WTC11 (cell line): ENCODE results near the gene UIMC1. TPM values are rescaled to one million over a fixed set of nuclear protein-coding genes. Genes with fewer than 3 reads are reported as not detected.

ENCODE experiments used
- ATAC-seq: fragments of 200-7000 bp; cut with Tn5 transposase; 2 replicates; pipeline ENCODE4 v1.10.0; 2021; ENCODE audit warnings: mild to moderate bottlenecking, moderate library complexity
- CTCF ChIA-PET: fragments of 300-600 bp; sonication (Branson Sonifier 250); formaldehyde crosslinking; loops from one replicate; lab custom pipeline; 2021; ENCODE audit warnings: antibody characterized with exemption; lab: Charles Lee
- POLR2A ChIA-PET: fragments of 350-600 bp; sonication (Branson Sonifier 250); formaldehyde crosslinking; loops from one replicate; lab custom pipeline; 2021; ENCODE audit warnings: antibody characterized with exemption; lab: Charles Lee
- DNase-seq: peaks from one replicate; pipeline ENCODE4 v3.0.0; 2021; ENCODE audit warnings: low spot score
- H3K27ac Mint-ChIP-seq: 2 replicates; pipeline ENCODE4 v1.8.0; 2021; ENCODE audit warnings: mixed read lengths
- H3K27me3 Mint-ChIP-seq: 2 replicates; pipeline ENCODE4 v1.8.0; 2021; ENCODE audit warnings: low read depth, mild to moderate bottlenecking, moderate library complexity, mixed read lengths
- H3K36me3 Mint-ChIP-seq: 2 replicates; pipeline ENCODE4 v1.8.0; 2021; ENCODE audit warnings: mixed read lengths
- H3K4me1 Mint-ChIP-seq: 2 replicates; pipeline ENCODE4 v1.8.0; 2022; ENCODE audit warnings: mixed read lengths
- H3K4me3 Mint-ChIP-seq: 2 replicates; pipeline ENCODE4 v1.8.0; 2021; ENCODE audit warnings: mild to moderate bottlenecking, moderate library complexity, mixed read lengths
- H3K9me3 Mint-ChIP-seq: 2 replicates; pipeline ENCODE4 v1.8.0; 2021; ENCODE audit warnings: mixed read lengths
- CREM ChIP-seq: sonication (generic); formaldehyde crosslinking; IDR thresholded peaks from 2 replicates; pipeline ENCODE4 v1.8.1; 2022; ENCODE audit warnings: mild to moderate bottlenecking, missing genetic modification reagents, moderate library complexity
- FOXP1 ChIP-seq: sonication (generic); formaldehyde crosslinking; IDR thresholded peaks from 2 replicates; pipeline ENCODE4 v1.8.0; 2022; ENCODE audit warnings: missing genetic modification reagents, mild to moderate bottlenecking, moderate library complexity, borderline replicate concordance
- GTF2I ChIP-seq: fragments of 250-450 bp; sonication (Bioruptor Pico); conservative IDR thresholded peaks from 2 replicates; pipeline ENCODE4 v1.4.0; 2021; ENCODE audit warnings: mild to moderate bottlenecking
- JAZF1 ChIP-seq: fragments of 250-450 bp; sonication (Bioruptor Pico); IDR thresholded peaks from 2 replicates; pipeline ENCODE4 v1.9.0; 2021; ENCODE audit warnings: moderate library complexity, mild to moderate bottlenecking, inconsistent platforms
- KAT7 ChIP-seq: sonication (generic); formaldehyde crosslinking; IDR thresholded peaks from 2 replicates; pipeline ENCODE4 v1.8.1; 2023; ENCODE audit warnings: missing genetic modification reagents, mild to moderate bottlenecking, borderline replicate concordance
- NR2C2 ChIP-seq: sonication (generic); formaldehyde crosslinking; IDR thresholded peaks from 2 replicates; pipeline ENCODE4 v1.8.0; 2022; ENCODE audit warnings: mild to moderate bottlenecking, missing genetic modification reagents
- NR3C1 ChIP-seq: sonication (generic); formaldehyde crosslinking; conservative IDR thresholded peaks from 2 replicates; pipeline ENCODE4 v1.8.1; 2023; ENCODE audit warnings: low read depth, mild to moderate bottlenecking, missing genetic modification reagents
- OVOL2 ChIP-seq: fragments of 250-450 bp; sonication (Bioruptor Pico); IDR thresholded peaks from 2 replicates; pipeline ENCODE4 v1.9.0; 2021; ENCODE audit warnings: mild to moderate bottlenecking, borderline replicate concordance
- PRRX2 ChIP-seq: fragments of 250-450 bp; sonication (Bioruptor Pico); IDR thresholded peaks from 2 replicates; pipeline ENCODE4 v1.8.0; 2021; ENCODE audit warnings: mild to moderate bottlenecking
- RELA ChIP-seq: sonication (generic); formaldehyde crosslinking; IDR thresholded peaks from 2 replicates; pipeline ENCODE4 v1.8.1; 2022; ENCODE audit warnings: missing genetic modification reagents, mild to moderate bottlenecking, borderline replicate concordance
- RORB ChIP-seq: fragments of 250-450 bp; sonication (Bioruptor Pico); IDR thresholded peaks from 2 replicates; pipeline ENCODE4 v1.9.0; 2021; ENCODE audit warnings: mild to moderate bottlenecking
- SMAD3 ChIP-seq: sonication (generic); formaldehyde crosslinking; IDR thresholded peaks from 2 replicates; pipeline ENCODE4 v1.8.0; 2022; ENCODE audit warnings: missing genetic modification reagents, mild to moderate bottlenecking, borderline replicate concordance
- TEAD1 ChIP-seq: sonication (generic); formaldehyde crosslinking; IDR thresholded peaks from 2 replicates; pipeline ENCODE4 v1.8.0; 2022; ENCODE audit warnings: mild to moderate bottlenecking, missing genetic modification reagents
- TP53 ChIP-seq: sonication (generic); formaldehyde crosslinking; IDR thresholded peaks from 2 replicates; pipeline ENCODE4 v1.8.1; 2023; ENCODE audit warnings: mild to moderate bottlenecking, missing genetic modification reagents
- ZNF121 ChIP-seq: sonication (generic); formaldehyde crosslinking; IDR thresholded peaks from 2 replicates; pipeline ENCODE4 v1.8.0; 2023; ENCODE audit warnings: missing genetic modification reagents
- ZNF219 ChIP-seq: sonication (generic); formaldehyde crosslinking; IDR thresholded peaks from 2 replicates; pipeline ENCODE4 v1.8.0; 2023; ENCODE audit warnings: missing genetic modification reagents, mild to moderate bottlenecking, borderline replicate concordance
- ZNF263 ChIP-seq: sonication (generic); formaldehyde crosslinking; IDR thresholded peaks from 2 replicates; pipeline ENCODE4 v1.8.1; 2022; ENCODE audit warnings: low read depth, mild to moderate bottlenecking, moderate library complexity, missing genetic modification reagents
- total RNA-seq: library from RNA; stranded (reverse); gene quantifications from 3 replicates; pipeline ENCODE4 v1.2.3, GENCODE V29; 2021
- TF ChIP-seq, protein P1 (sequence below): fragments of 250-450 bp; sonication (Bioruptor Pico); IDR thresholded peaks from 2 replicates; pipeline ENCODE4 v1.8.0; 2021; ENCODE audit warnings: mild to moderate bottlenecking
- TF ChIP-seq, protein P2 (sequence below): sonication (generic); formaldehyde crosslinking; IDR thresholded peaks from 2 replicates; pipeline ENCODE4 v1.8.1; 2022; ENCODE audit warnings: low read depth, mild to moderate bottlenecking, moderate library complexity, missing genetic modification reagents, borderline replicate concordance
- TF ChIP-seq, protein P3 (sequence below): sonication (generic); formaldehyde crosslinking; IDR thresholded peaks from 2 replicates; pipeline ENCODE4 v1.8.1; 2023; ENCODE audit warnings: mild to moderate bottlenecking, missing genetic modification reagents, borderline replicate concordance
- TF ChIP-seq, protein P4 (sequence below): sonication (generic); formaldehyde crosslinking; IDR thresholded peaks from 2 replicates; pipeline ENCODE4 v1.8.0; 2022; ENCODE audit warnings: mild to moderate bottlenecking, missing genetic modification reagents
- TF ChIP-seq, protein P5 (sequence below): sonication (generic); formaldehyde crosslinking; IDR thresholded peaks from 2 replicates; pipeline ENCODE4 v1.8.1; 2022; ENCODE audit warnings: mild to moderate bottlenecking, moderate library complexity, missing genetic modification reagents
- TF ChIP-seq, protein P6 (sequence below): sonication (generic); formaldehyde crosslinking; IDR thresholded peaks from 2 replicates; pipeline ENCODE4 v1.8.1; 2022; ENCODE audit warnings: mild to moderate bottlenecking, missing genetic modification reagents, moderate library complexity, borderline replicate concordance

Gene UIMC1
- total RNA-seq, 1 experiment from 2014 or later, result 48.0 TPM

DNA sequence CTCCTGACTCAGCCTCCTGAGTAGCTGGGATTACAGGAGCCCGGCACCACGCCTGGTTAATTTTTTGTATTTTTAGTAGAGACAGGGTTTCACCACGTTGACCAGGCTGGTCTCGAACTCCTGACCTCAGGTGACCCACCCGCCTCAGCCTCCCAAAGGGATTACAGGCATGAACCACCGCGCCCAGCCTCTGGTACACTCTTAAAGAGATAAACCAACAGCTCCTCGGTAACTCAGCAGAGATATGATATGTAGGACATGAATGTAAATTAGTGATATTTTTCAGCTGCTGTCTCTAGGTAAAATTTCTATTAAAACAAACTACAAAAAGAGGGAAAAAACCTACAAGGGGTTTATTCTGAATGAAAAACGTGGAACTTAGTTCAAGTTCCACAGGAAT, 64.6 kb downstream of the UIMC1 start (continued):
- TF ChIP-seq, protein P1, sequence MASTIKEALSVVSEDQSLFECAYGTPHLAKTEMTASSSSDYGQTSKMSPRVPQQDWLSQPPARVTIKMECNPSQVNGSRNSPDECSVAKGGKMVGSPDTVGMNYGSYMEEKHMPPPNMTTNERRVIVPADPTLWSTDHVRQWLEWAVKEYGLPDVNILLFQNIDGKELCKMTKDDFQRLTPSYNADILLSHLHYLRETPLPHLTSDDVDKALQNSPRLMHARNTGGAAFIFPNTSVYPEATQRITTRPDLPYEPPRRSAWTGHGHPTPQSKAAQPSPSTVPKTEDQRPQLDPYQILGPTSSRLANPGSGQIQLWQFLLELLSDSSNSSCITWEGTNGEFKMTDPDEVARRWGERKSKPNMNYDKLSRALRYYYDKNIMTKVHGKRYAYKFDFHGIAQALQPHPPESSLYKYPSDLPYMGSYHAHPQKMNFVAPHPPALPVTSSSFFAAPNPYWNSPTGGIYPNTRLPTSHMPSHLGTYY (CRISPR knock-in tag), result no peak
- TF ChIP-seq CREM (CRISPR knock-in tag), result no peak
- TF ChIP-seq RELA (CRISPR knock-in tag), result no peak
- no peak for TF ChIP-seq NR3C1 (CRISPR knock-in tag)
- TF ChIP-seq, protein P2, sequence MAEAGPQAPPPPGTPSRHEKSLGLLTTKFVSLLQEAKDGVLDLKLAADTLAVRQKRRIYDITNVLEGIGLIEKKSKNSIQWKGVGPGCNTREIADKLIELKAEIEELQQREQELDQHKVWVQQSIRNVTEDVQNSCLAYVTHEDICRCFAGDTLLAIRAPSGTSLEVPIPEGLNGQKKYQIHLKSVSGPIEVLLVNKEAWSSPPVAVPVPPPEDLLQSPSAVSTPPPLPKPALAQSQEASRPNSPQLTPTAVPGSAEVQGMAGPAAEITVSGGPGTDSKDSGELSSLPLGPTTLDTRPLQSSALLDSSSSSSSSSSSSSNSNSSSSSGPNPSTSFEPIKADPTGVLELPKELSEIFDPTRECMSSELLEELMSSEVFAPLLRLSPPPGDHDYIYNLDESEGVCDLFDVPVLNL (CRISPR knock-in tag), result no peak
- TF ChIP-seq, all 79 proteins: peak for 0

DNA sequence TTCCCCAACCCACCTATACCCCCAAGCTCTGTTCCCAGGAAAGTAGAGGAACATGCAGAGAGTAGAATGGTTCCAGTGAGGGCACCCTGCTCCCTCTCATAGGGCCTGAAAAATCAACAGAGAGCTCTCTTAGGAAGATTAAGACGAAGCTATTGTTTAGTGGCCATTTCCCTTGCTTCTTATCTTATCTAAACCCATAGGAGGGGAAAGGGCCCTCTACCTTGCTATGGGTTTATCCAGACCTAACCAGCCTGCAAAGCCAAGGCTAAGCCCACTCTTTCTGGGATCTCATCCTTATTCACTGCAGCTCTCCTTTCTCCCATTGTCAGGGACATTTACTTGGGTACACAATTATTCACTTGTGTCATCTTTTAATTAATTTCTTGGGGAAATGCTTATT, 68.1 kb downstream of the UIMC1 start:
- Mint-ChIP-seq H3K27ac (0 out of 2 replicates have a peak overlapping the region, but pooled peaks have one; percentile 35), H3K4me1 (peaks cover 13% of the 10 kb centered on the region), H3K27me3 (no peaks in the 10 kb centered on the region), H3K36me3 (peaks cover 22% of the 10 kb centered on the region), H3K9me3 (no peaks in the 10 kb centered on the region), H3K4me3 (no peak overlapping the region)
- ChIA-PET POLR2A (no interaction called here), CTCF (no interaction called here)
- TF ChIP-seq TEAD1 (CRISPR knock-in tag) (no peak), SMAD3 (no peak), KAT7 (CRISPR knock-in tag) (no peak), TP53 (CRISPR knock-in tag) (no peak), FOXP1 (CRISPR knock-in tag) (no peak), RORB (CRISPR knock-in tag) (no peak), JAZF1 (CRISPR knock-in tag) (no peak), ZNF263 (no peak), PRRX2 (CRISPR knock-in tag) (no peak), OVOL2 (no peak), ZNF219 (no peak), NR3C1 (CRISPR knock-in tag) (no peak), ZNF121 (CRISPR knock-in tag) (no peak), NR2C2 (CRISPR knock-in tag) (no peak), GTF2I (CRISPR knock-in tag) (no peak)
- TF ChIP-seq, protein P3, sequence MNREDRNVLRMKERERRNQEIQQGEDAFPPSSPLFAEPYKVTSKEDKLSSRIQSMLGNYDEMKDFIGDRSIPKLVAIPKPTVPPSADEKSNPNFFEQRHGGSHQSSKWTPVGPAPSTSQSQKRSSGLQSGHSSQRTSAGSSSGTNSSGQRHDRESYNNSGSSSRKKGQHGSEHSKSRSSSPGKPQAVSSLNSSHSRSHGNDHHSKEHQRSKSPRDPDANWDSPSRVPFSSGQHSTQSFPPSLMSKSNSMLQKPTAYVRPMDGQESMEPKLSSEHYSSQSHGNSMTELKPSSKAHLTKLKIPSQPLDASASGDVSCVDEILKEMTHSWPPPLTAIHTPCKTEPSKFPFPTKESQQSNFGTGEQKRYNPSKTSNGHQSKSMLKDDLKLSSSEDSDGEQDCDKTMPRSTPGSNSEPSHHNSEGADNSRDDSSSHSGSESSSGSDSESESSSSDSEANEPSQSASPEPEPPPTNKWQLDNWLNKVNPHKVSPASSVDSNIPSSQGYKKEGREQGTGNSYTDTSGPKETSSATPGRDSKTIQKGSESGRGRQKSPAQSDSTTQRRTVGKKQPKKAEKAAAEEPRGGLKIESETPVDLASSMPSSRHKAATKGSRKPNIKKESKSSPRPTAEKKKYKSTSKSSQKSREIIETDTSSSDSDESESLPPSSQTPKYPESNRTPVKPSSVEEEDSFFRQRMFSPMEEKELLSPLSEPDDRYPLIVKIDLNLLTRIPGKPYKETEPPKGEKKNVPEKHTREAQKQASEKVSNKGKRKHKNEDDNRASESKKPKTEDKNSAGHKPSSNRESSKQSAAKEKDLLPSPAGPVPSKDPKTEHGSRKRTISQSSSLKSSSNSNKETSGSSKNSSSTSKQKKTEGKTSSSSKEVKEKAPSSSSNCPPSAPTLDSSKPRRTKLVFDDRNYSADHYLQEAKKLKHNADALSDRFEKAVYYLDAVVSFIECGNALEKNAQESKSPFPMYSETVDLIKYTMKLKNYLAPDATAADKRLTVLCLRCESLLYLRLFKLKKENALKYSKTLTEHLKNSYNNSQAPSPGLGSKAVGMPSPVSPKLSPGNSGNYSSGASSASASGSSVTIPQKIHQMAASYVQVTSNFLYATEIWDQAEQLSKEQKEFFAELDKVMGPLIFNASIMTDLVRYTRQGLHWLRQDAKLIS (CRISPR knock-in tag), result no peak
- TF ChIP-seq, protein P1 (CRISPR knock-in tag), result no peak
- TF ChIP-seq, protein P4, sequence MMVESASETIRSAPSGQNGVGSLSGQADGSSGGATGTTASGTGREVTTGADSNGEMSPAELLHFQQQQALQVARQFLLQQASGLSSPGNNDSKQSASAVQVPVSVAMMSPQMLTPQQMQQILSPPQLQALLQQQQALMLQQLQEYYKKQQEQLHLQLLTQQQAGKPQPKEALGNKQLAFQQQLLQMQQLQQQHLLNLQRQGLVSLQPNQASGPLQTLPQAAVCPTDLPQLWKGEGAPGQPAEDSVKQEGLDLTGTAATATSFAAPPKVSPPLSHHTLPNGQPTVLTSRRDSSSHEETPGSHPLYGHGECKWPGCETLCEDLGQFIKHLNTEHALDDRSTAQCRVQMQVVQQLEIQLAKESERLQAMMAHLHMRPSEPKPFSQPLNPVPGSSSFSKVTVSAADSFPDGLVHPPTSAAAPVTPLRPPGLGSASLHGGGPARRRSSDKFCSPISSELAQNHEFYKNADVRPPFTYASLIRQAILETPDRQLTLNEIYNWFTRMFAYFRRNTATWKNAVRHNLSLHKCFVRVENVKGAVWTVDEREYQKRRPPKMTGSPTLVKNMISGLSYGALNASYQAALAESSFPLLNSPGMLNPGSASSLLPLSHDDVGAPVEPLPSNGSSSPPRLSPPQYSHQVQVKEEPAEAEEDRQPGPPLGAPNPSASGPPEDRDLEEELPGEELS (CRISPR knock-in tag), result no peak
- TF ChIP-seq, protein P5, sequence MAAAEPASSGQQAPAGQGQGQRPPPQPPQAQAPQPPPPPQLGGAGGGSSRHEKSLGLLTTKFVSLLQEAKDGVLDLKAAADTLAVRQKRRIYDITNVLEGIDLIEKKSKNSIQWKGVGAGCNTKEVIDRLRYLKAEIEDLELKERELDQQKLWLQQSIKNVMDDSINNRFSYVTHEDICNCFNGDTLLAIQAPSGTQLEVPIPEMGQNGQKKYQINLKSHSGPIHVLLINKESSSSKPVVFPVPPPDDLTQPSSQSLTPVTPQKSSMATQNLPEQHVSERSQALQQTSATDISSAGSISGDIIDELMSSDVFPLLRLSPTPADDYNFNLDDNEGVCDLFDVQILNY (CRISPR knock-in tag), result no peak
- TF ChIP-seq, protein P6, sequence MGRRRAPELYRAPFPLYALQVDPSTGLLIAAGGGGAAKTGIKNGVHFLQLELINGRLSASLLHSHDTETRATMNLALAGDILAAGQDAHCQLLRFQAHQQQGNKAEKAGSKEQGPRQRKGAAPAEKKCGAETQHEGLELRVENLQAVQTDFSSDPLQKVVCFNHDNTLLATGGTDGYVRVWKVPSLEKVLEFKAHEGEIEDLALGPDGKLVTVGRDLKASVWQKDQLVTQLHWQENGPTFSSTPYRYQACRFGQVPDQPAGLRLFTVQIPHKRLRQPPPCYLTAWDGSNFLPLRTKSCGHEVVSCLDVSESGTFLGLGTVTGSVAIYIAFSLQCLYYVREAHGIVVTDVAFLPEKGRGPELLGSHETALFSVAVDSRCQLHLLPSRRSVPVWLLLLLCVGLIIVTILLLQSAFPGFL (CRISPR knock-in tag), result no peak
- DNase-seq (no peak), ATAC-seq (no peak)
